Gastrocnemius medialis (tissue), 4 donors: ENCODE measurements around the gene SUPT3H.

Source experiments
- CTCF ChIP-seq, 5 experiments: fragments of 450-650 bp in 3 of 5; fragments of 200-600 bp in 2 of 5; sonication (generic) in 2 of 5; IDR thresholded peaks in 4 of 5; conservative IDR thresholded peaks in 1 of 5; 1 replicate in 4 of 5; 2 replicates in 1 of 5; pipeline ENCODE4 v1.5.1; 2016 to 2019; ENCODE audit warnings: antibody characterized with exemption in 5 of 5, mild to moderate bottlenecking in 3 of 5, moderate library complexity in 3 of 5
- POLR2A ChIP-seq, 2 donors: fragments of 450-650 bp; IDR thresholded peaks; one replicate each; pipeline ENCODE4 v1.6.1; 2017; ENCODE audit warnings: antibody characterized with exemption in 2 of 2, mild to moderate bottlenecking in 2 of 2, moderate library complexity in 2 of 2

GRCh38 chr6:45305546-45305945 is 72.2 kb downstream of the SUPT3H start:
- no peak for TF ChIP-seq CTCF (IDR thresholded peaks at IDR 0.05 in 4 of 5, conservative IDR thresholded peaks at IDR 0.05 in 1 of 5)
- TF ChIP-seq POLR2A (IDR thresholded peaks at IDR 0.05): no peak
